AG09319 (cell line): Measurements from ENCODE around the gene CNTNAP2.

Experiments
- DNase-seq: peaks from one replicate; pipeline ENCODE4 v3.0.0-alpha.2; 2010; ENCODE audit warnings: low read depth; ENCODE audit errors: extremely low read depth
- TF ChIP-seq, protein P1 (sequence below): IDR thresholded peaks from 2 replicates; pipeline ENCODE4 v1.5.1; 2011; ENCODE audit warnings: low read depth, mild to moderate bottlenecking, inconsistent platforms, low read length, moderate library complexity

Gene CNTNAP2

DNA sequence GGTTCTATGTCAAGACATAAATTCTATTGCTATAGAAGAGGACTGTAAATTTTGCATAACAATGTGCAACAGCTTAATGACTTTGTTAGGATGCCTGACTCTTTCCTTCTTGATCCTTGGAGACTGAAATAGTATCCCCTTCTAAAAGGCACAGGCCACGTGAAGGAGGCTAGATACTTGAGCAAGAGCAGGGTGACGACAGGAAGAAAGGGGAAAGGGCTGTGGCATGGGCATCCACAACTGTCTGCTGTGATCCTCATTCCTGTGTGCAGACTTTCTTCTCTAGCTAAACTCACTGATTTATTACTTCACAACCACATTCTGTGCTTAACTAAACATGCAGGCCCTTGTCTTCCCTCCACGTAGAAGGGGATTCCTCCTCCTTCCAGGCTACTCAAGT lies 1362.2 kb downstream of the CNTNAP2 start:
- TF ChIP-seq, protein P1, sequence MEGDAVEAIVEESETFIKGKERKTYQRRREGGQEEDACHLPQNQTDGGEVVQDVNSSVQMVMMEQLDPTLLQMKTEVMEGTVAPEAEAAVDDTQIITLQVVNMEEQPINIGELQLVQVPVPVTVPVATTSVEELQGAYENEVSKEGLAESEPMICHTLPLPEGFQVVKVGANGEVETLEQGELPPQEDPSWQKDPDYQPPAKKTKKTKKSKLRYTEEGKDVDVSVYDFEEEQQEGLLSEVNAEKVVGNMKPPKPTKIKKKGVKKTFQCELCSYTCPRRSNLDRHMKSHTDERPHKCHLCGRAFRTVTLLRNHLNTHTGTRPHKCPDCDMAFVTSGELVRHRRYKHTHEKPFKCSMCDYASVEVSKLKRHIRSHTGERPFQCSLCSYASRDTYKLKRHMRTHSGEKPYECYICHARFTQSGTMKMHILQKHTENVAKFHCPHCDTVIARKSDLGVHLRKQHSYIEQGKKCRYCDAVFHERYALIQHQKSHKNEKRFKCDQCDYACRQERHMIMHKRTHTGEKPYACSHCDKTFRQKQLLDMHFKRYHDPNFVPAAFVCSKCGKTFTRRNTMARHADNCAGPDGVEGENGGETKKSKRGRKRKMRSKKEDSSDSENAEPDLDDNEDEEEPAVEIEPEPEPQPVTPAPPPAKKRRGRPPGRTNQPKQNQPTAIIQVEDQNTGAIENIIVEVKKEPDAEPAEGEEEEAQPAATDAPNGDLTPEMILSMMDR = no peak
- DNase-seq = no peak

DNA sequence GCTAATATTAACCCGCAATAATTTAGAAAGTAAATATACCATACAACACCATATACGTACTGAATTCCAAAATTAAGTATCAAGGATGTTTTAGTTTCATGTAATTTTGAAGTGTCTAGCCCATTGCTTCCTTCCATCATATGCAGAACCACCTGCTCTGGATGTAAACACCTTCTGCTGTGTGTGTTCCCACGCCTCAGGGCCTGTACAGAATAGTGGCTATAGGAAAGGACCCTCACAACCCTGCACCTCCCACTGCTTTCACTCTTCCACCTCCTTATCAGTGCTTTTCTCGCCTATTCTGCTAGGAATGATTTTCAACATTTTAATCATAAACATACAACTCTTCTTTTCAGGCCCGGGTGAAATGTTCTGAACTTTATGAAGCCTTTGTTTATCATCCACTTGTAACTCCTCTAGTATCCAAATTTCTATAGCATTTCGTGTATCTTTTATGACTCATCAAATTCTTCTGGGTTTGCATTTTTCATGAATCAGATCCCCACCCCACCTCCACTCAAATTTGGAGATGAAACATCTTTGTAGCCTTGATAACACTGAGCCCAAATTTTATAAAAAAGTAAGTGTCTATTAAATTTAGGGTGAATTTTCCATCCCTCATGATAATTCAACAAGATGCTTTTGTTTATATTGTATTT lies 1367.2 kb downstream of the CNTNAP2 start:
- no peak for DNase-seq
- TF ChIP-seq, protein P1 = no peak

DNA sequence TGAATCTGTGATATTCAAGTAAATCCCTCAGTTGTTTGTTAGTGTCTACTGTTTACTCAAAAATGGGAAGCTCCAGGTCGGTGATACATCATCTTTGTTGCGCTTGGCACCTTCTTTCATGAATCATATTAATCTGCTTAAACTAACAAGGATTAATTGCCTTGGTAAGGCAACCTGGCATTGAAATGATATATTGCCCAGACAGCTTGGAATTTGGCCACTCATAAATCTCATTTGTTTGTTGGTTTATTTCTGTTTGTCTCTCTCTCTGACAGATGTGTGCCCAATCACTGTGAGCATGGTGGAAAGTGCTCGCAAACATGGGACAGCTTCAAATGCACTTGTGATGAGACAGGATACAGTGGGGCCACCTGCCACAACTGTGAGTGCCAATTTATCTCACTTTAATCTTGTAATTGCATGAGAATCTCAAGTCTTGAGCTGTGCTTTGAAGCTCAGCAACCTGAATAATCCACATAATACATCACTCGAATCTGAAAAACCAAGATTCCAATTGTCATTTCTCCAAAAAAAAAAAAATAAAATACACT lies 1369.1 kb downstream of the CNTNAP2 start:
- no peak for DNase-seq
- TF ChIP-seq, protein P1 = no peak

DNA sequence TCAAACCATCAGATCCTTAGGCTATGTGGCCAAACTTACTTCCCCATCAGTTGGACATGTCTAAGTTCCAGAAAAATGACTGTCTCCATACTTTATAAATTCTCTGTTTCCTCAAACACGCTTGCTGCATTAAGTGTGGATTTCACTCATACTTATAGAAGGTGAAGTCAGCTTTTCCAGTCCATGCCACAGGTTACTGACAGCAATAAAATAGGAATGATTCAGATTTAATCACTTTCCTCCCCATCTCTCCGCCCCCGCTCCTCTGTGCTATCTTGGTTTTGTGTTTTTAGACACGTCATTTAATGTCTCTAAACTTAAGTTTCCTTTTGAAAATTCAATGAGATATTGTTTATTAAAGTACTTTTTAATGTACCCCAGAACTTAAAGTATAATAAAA lies 1376.0 kb downstream of the CNTNAP2 start:
- DNase-seq = no peak
- TF ChIP-seq, protein P1 = no peak

DNA sequence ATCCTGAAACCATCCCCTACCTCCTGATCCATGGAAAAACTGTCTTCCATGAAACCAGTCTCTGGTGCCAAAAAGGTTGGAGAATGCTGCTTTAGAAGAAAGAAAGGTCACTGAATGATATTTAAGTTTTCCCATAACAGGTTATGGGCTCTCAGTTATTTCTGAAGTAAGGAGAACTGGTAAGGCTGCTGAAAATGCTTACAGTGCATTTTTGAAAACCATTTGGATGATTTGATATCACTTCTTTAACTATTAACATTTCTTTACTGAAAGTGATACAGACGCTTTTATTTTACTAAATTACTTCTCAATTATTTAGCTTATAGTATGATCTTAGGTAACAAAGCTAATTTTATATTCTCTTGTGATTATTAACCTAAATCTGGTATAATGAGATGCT lies 1379.6 kb downstream of the CNTNAP2 start:
- TF ChIP-seq, protein P1 = no peak
- DNase-seq = no peak

DNA sequence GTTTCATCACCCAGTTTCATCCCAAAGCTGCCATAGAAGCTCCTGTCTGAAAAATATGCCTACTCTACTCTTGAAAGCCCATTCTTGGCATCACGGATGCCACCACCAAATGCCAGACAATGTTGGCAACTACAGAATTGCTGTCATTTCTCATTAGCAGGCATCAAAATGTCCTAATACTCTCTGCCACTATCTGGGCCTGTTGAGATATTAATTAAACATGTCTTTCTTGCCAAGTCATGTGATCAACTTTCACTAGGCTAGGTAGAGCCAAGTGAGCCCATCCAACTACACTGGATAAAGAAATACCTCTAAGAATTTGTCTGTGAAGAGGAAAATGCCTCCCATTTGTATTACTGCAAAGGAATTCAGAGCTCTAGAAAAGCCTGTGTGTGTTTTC lies 1380.6 kb downstream of the CNTNAP2 start:
- no peak for DNase-seq
- TF ChIP-seq, protein P1 = no peak

DNA sequence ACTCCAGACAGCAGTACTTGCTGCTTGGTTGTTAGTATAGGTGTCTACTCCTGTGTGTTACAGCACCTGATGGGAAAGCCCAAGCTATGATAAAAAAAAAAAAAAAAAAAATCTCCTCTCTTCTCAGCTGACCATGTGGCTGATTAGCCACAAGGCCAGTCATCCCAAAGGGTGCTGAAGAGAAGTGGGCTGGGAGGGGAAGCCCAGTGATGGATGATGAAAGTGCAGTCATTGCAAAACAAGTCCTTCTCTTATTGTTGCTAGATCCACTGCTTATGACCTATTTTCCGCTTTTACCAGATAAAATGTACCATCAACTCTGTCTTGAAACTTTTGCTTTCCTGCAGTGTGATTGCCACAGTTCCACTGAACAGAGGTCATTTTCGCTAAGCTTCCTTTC lies 1381.5 kb downstream of the CNTNAP2 start:
- DNase-seq = no peak

More for the DNA sequence above, 1381.5 kb downstream of the CNTNAP2 start:
- TF ChIP-seq, protein P1 = no peak
